Adrenal gland (tissue), 12 donors: Measurements from ENCODE around the gene PLD2. TPM values are rescaled to one million over a fixed set of nuclear protein-coding genes. Genes with fewer than 3 reads are reported as not detected.

Source experiments
- DNase-seq, 7 donors: peaks; one replicate each; pipeline ENCODE4 v3.0.0-alpha.2; 2019 to 2020
- H3K27ac ChIP-seq, 5 donors: fragments of 200-600 bp; sonication (generic) in 4 of 5; 1 replicate in 3 of 5; 2 replicates in 2 of 5; pipeline versions ENCODE4 v1.5.1 to v1.8.0; 2016 to 2020; ENCODE audit warnings: mild to moderate bottlenecking in 1 of 5
- H3K27me3 ChIP-seq: fragments of 200-600 bp; 2 replicates; pipeline ENCODE4 v1.8.0; 2021
- H3K36me3 ChIP-seq, 2 donors: fragments of 200-600 bp; replicated peaks in 1 of 2; 1 replicate in 1 of 2; 2 replicates in 1 of 2; pipeline versions ENCODE4 v1.5.1 to v1.8.0; 2018 to 2022
- H3K4me1 ChIP-seq, 2 donors: fragments of 200-600 bp; replicated peaks in 1 of 2; 1 replicate in 1 of 2; 2 replicates in 1 of 2; pipeline versions ENCODE4 v1.5.1 to v1.8.0; 2018 to 2021
- H3K4me3 ChIP-seq, 4 donors: fragments of 200-600 bp; sonication (generic) in 3 of 4; one replicate each; pipeline ENCODE4 v1.5.1; 2016 to 2018
- H3K9me3 ChIP-seq, 3 donors: fragments of 200-600 bp; sonication (generic) in 1 of 3; replicated peaks in 1 of 3; 1 replicate in 2 of 3; 2 replicates in 1 of 3; pipeline versions ENCODE4 v1.5.1 to v1.8.0; 2016 to 2021
- CTCF ChIP-seq, 6 experiments: fragments of 450-650 bp in 4 of 6; fragments of 200-600 bp in 2 of 6; sonication (generic) in 1 of 6; IDR thresholded peaks; 1 replicate in 5 of 6; 2 replicates in 1 of 6; pipeline versions ENCODE4 v1.5.1 to v1.8.0; 2016 to 2021; ENCODE audit warnings: antibody characterized with exemption in 6 of 6, mild to moderate bottlenecking in 2 of 6, moderate library complexity in 1 of 6
- POLR2A ChIP-seq, 2 donors: fragments of 450-650 bp; IDR thresholded peaks; one replicate each; pipeline ENCODE4 v1.6.1; 2017; ENCODE audit warnings: antibody characterized with exemption in 2 of 2, mild to moderate bottlenecking in 2 of 2, moderate library complexity in 1 of 2
- WGBS, 4 donors: extraction: QIAGEN DNeasy Blood & Tissue Kit in 2 of 4; methylation state at CpG; one replicate each; pipeline versions ENCODE4 v1.1.5 to v1.1.7; 2013 to 2017; 5-methylcytosine and 5-hydroxymethylcytosine counted together
- intact Hi-C, 2 donors: fragments of 100-400 bp; cut with DNase I; formaldehyde crosslinking; loops; one replicate each; pipeline versions ENCODE4 v1.14.1 to v1.15.0; 2022 to 2023
- polyA plus RNA-seq, 3 donors: library from polyadenylated mRNA; stranded (reverse); fragments of 200-250 nt in 2 of 3; fragments of 350-450 nt in 1 of 3; fragmentation: Illumina TruSeq in 1 of 3; extraction: RNeasy Lipid Tissue Mini Kit (QIAGEN cat#74804) in 1 of 3; gene quantifications; one replicate each; pipeline ENCODE4 v1.2.3, GENCODE V29; 2013 to 2014
- total RNA-seq, 9 donors: library from RNA; depleted of rRNA in 4 of 9; stranded (reverse); fragments of >200 nt in 4 of 9; fragments of 120-200 nt in 1 of 9; fragmentation: NEBNext Ultra II Directional in 1 of 9; extraction: Animal tissue kit (Norgen Biotek cat#: 25700) in 1 of 9; gene quantifications; one replicate each; pipeline versions ENCODE4 v1.1.0 to v1.2.4, GENCODE V29; 2013 to 2023
- donor health status: healthy with polysubstance abuse.
- donor health status: Bipolar disorder and iron deficiency.
- donor health status: DM: yes; HTN: yes; CAD: no.
- donor health status: DM: no; HTN: no; CAD: no.
- donor health status: DM: no; HTN: no; CAD: no.
- donor health status: DM: yes; HTN: yes; CAD: no.

PLD2 gene
- total and polyA plus RNA-seq, 12 donors, result 4.1 to 34.8 (median 17.9) TPM

GRCh38 chr17:4838309-4838785, 31.4 kb downstream of the PLD2 start:
- H3K27me3 ChIP-seq, result no peaks in the 10 kb centered on the region
- DNase-seq, result no peak
- WGBS, 4 donors, result 61 to 82% (median 73%) methylated on average over 3 of the region's 3 CpGs
- no peaks in the 10 kb centered on the region for H3K9me3 ChIP-seq
- H3K27ac ChIP-seq, result peak overlapping the region in 3 of 5 donors; percentile 70 to 96 (median 89)
- TF ChIP-seq CTCF (IDR thresholded peaks at IDR 0.05) (no peak), POLR2A (IDR thresholded peaks at IDR 0.05) (no peak)
- intact Hi-C loops, result no loop called here
- H3K4me1 ChIP-seq, result peaks cover 46 to 60% of the 10 kb centered on the region in 2 donors
- H3K36me3 ChIP-seq, result no peaks in the 10 kb centered on the region
- no peak overlapping the region for H3K4me3 ChIP-seq

GRCh38 chr17:4839221-4839620, 32.3 kb downstream of the PLD2 start:
- peaks cover 46 to 57% of the 10 kb centered on the region in 2 donors for H3K4me1 ChIP-seq
- 71 to 85% (median 79%) methylated on average over 8 of the region's 8 CpGs for WGBS, 4 donors
- no peaks in the 10 kb centered on the region for H3K27me3 ChIP-seq
- no peak overlapping the region for H3K27ac ChIP-seq
- intact Hi-C loops, result no loop called here
- DNase-seq, result no peak
- H3K4me3 ChIP-seq, result no peak overlapping the region
- no peaks in the 10 kb centered on the region for H3K9me3 ChIP-seq
- H3K36me3 ChIP-seq, result no peaks in the 10 kb centered on the region
- TF ChIP-seq CTCF (IDR thresholded peaks at IDR 0.05), result no peak
- TF ChIP-seq POLR2A (IDR thresholded peaks at IDR 0.05), result no peak

- DNase-seq, result no peak
- Histone ChIP-seq H3K4me1 (peaks cover 41 to 46% of the 10 kb centered on the region in 2 donors), H3K9me3 (no peaks in the 10 kb centered on the region), H3K4me3 (no peak overlapping the region), H3K36me3 (no peaks in the 10 kb centered on the region), H3K27me3 (no peaks in the 10 kb centered on the region), H3K27ac (no peak overlapping the region)
- no peak for TF ChIP-seq POLR2A (IDR thresholded peaks at IDR 0.05)
- TF ChIP-seq CTCF (IDR thresholded peaks at IDR 0.05), result no peak
- intact Hi-C loops, result no loop called here
- WGBS, 4 donors, result 75 to 82% (median 80%) methylated on average over 8 of the region's 8 CpGs
Observed at GRCh38 chr17:4839965-4840892, 33.3 kb downstream of the PLD2 start.

- intact Hi-C loops, result no loop called here
- H3K4me1 ChIP-seq, result peaks cover 39 to 43% of the 10 kb centered on the region in 2 donors
- H3K4me3 ChIP-seq, result no peak overlapping the region
- no peaks in the 10 kb centered on the region for H3K9me3 ChIP-seq
- WGBS, 4 donors, result 82 to 86% (median 85%) methylated on average over 9 to 10 of the region's 10 CpGs
- no peak for DNase-seq
- H3K27me3 ChIP-seq, result no peaks in the 10 kb centered on the region
- no peak overlapping the region for H3K27ac ChIP-seq
- no peaks in the 10 kb centered on the region for H3K36me3 ChIP-seq
- TF ChIP-seq CTCF (IDR thresholded peaks at IDR 0.05), result no peak
Observed at GRCh38 chr17:4840893-4841242, 33.9 kb downstream of the PLD2 start.
